Tongue (tissue), 2 donors: ENCODE results near the gene ARHGAP29. TPM values are rescaled to one million over a fixed set of nuclear protein-coding genes. Genes with fewer than 3 reads are reported as not detected.
A peak's percentile ranks its signal among the peaks of the same experiment; 100 is the strongest.

Experiments
- DNase-seq: peaks from one replicate; pipeline ENCODE4 v3.0.0-alpha.2; 2015
- total RNA-seq: library from RNA; depleted of rRNA; stranded (reverse); fragments of >200 nt; gene quantifications from one replicate; pipeline ENCODE4 v1.2.3, GENCODE V29; 2014

The ARHGAP29 gene
- total RNA-seq, result 59.6 TPM

- peak; percentile 90 for DNase-seq
These were observed at the start of gene ARHGAP29 for GRCh38 chr1:94237291-94238226. ARHGAP29 (minus strand) TSS chr1:94237584; CDS start chr1:94231611, 5,973 bp downstream.

- DNase-seq, result no peak
These were observed 49.6 kb upstream of the ARHGAP29 start for GRCh38 chr1:94286864-94287437.

GRCh38 chr1:94285031-94285654 lies 47.8 kb upstream of the ARHGAP29 start:
- DNase-seq, result no peak

GRCh38 chr1:94284476-94284875 lies 47.1 kb upstream of the ARHGAP29 start:
- peak; percentile 84 for DNase-seq

GRCh38 chr1:94283462-94283861 lies 46.1 kb upstream of the ARHGAP29 start:
- no peak for DNase-seq

- DNase-seq, result no peak
These were observed 44.8 kb upstream of the ARHGAP29 start for GRCh38 chr1:94282143-94282711.

GRCh38 chr1:94281361-94282142 lies 44.2 kb upstream of the ARHGAP29 start:
- no peak for DNase-seq

- no peak for DNase-seq
These were observed 43.2 kb upstream of the ARHGAP29 start for GRCh38 chr1:94280541-94280940.

GRCh38 chr1:94279462-94279861 lies 42.1 kb upstream of the ARHGAP29 start:
- no peak for DNase-seq

GRCh38 chr1:94279038-94279437 lies 41.7 kb upstream of the ARHGAP29 start:
- DNase-seq, result peak; percentile 83

- DNase-seq, result peak; percentile 57
These were observed 39.6 kb upstream of the ARHGAP29 start for GRCh38 chr1:94276988-94277434.

- DNase-seq, result no peak
These were observed 37.7 kb upstream of the ARHGAP29 start for GRCh38 chr1:94275083-94275482.

- DNase-seq, result no peak
These were observed 37.2 kb upstream of the ARHGAP29 start for GRCh38 chr1:94274561-94274960.

GRCh38 chr1:94273111-94273510 lies 35.7 kb upstream of the ARHGAP29 start:
- no peak for DNase-seq

GRCh38 chr1:94272388-94272787 lies 35.0 kb upstream of the ARHGAP29 start:
- no peak for DNase-seq

GRCh38 chr1:94271373-94271772 lies 34.0 kb upstream of the ARHGAP29 start:
- DNase-seq, result no peak

GRCh38 chr1:94270801-94271203 lies 33.4 kb upstream of the ARHGAP29 start:
- no peak for DNase-seq

- DNase-seq, result no peak
These were observed 32.5 kb upstream of the ARHGAP29 start for GRCh38 chr1:94269921-94270320.

- DNase-seq, result peak; percentile 73
These were observed 28.5 kb upstream of the ARHGAP29 start for GRCh38 chr1:94265906-94266305.

- peak; percentile 65 for DNase-seq
These were observed 27.6 kb upstream of the ARHGAP29 start for GRCh38 chr1:94265011-94265422.

GRCh38 chr1:94260635-94261387 lies 23.4 kb upstream of the ARHGAP29 start:
- DNase-seq, result no peak
